DMS53 treated with DMSO at 0.1 percent for 48 hours (cell line): ENCODE measurements around the gene IL1F10.

ENCODE experiments used
- DNase-seq: peaks from one replicate; lab custom pipeline; 2025; ENCODE audit not compliant: unreplicated experiment; lab: John Stamatoyannopoulos, UW

Gene IL1F10

GRCh38 chr2:113058998-113059960, 8.5 kb upstream of the IL1F10 start, which contains the start of gene IL36RN:
IL36RN (plus strand) TSS chr2:113059198; CDS start chr2:113059439, 241 bp downstream.
- DNase-seq = no peak

- DNase-seq = no peak
Measured at GRCh38 chr2:113060396-113060795, 7.4 kb upstream of the IL1F10 start.

GRCh38 chr2:113060796-113061195, 7.0 kb upstream of the IL1F10 start:
- no peak for DNase-seq

- DNase-seq = no peak
Measured at GRCh38 chr2:113061241-113061640, 6.5 kb upstream of the IL1F10 start.

GRCh38 chr2:113061896-113062770, 5.6 kb upstream of the IL1F10 start:
- no peak for DNase-seq

- no peak for DNase-seq
Measured at GRCh38 chr2:113064281-113064680, 3.5 kb upstream of the IL1F10 start.

GRCh38 chr2:113064898-113065297, 2.9 kb upstream of the IL1F10 start:
- DNase-seq = no peak

GRCh38 chr2:113068249-113068648, 479 bp downstream of the IL1F10 start:
- no peak for DNase-seq

- no peak for DNase-seq
Measured at GRCh38 chr2:113068706-113069485, 1.1 kb downstream of the IL1F10 start.

- no peak for DNase-seq
Measured at GRCh38 chr2:113069676-113070605, 2.2 kb downstream of the IL1F10 start.

- no peak for DNase-seq
Measured at GRCh38 chr2:113070606-113070975, 2.8 kb downstream of the IL1F10 start.

- no peak for DNase-seq
Measured at GRCh38 chr2:113072584-113072983, 4.8 kb downstream of the IL1F10 start.

GRCh38 chr2:113073325-113073834, 5.6 kb downstream of the IL1F10 start:
- no peak for DNase-seq

GRCh38 chr2:113075030-113075429, 7.3 kb downstream of the IL1F10 start:
- DNase-seq = no peak

- DNase-seq = no peak
Measured at GRCh38 chr2:113075600-113075999, 7.8 kb downstream of the IL1F10 start.

- peak; percentile 56 for DNase-seq
Measured at GRCh38 chr2:113076954-113077669, 9.3 kb downstream of the IL1F10 start.

- peak; percentile 38 for DNase-seq
Measured at GRCh38 chr2:113077921-113078320, 10.2 kb downstream of the IL1F10 start.

GRCh38 chr2:113078350-113078839, 10.6 kb downstream of the IL1F10 start:
- DNase-seq = no peak

- no peak for DNase-seq
Measured at GRCh38 chr2:113079131-113079530, 11.4 kb downstream of the IL1F10 start.
